ENCODE measurements around the gene TMEM200C.

GRCh38 chr18:5895299-5895875 is at the start of gene TMEM200C:
- TF ChIP-seq FOXP2 (optimal IDR thresholded peaks at IDR 0.05; ENCODE audit: borderline replicate concordance, extremely low read depth, extremely low read length, insufficient read depth) (no peak), TAF1 (IDR thresholded peaks at IDR 0.05; ENCODE audit: borderline replicate concordance, insufficient read depth, low read length) (no peak)

All from PFSK-1 (cell line).